Activated T-cell treated with anti-CD3 and anti-CD28 coated beads, Interleukin-2, amount 50 U/mL, for 72 hours (primary cell): ENCODE data around the gene CDC42SE1. TPM values are rescaled to one million over a fixed set of nuclear protein-coding genes. Genes with fewer than 3 reads are reported as not detected.

Experiments
- ATAC-seq, 2 donors: fragments of 150-1000 bp; cut with Tn5 transposase; replicated peaks in 1 of 2; 2 replicates each; pipeline ENCODE4 v1.10.0; 2021; ENCODE audit warnings: moderate library complexity in 2 of 2, mild to moderate bottlenecking in 1 of 2
- DNase-seq, 2 donors: peaks; one replicate each; pipeline ENCODE4 v3.0.0; 2021 to 2022; ENCODE audit warnings: mixed read lengths in 1 of 2
- H3K27ac Mint-ChIP-seq: one replicate; pipeline ENCODE4 v1.8.0; 2022; ENCODE audit warnings: mild to moderate bottlenecking, moderate library complexity, mixed read lengths
- H3K27me3 Mint-ChIP-seq: one replicate; pipeline ENCODE4 v1.8.0; 2022; ENCODE audit warnings: low read depth, mixed read lengths
- H3K36me3 Mint-ChIP-seq, 2 donors: one replicate each; pipeline ENCODE4 v1.8.0; 2022; ENCODE audit warnings: mixed read lengths in 2 of 2, mild to moderate bottlenecking in 1 of 2; ENCODE audit not compliant: insufficient read depth in 2 of 2
- H3K4me1 Mint-ChIP-seq: one replicate; pipeline ENCODE4 v1.8.0; 2022; ENCODE audit warnings: low read depth, mixed read lengths
- H3K4me3 Mint-ChIP-seq, 2 donors: one replicate each; pipeline ENCODE4 v1.8.0; 2022; ENCODE audit warnings: mild to moderate bottlenecking in 2 of 2, mixed read lengths in 2 of 2, moderate library complexity in 2 of 2
- H3K9me3 Mint-ChIP-seq, 2 donors: one replicate each; pipeline ENCODE4 v1.8.0; 2022; ENCODE audit warnings: mixed read lengths in 2 of 2
- total RNA-seq, 2 donors: library from RNA; stranded (reverse); gene quantifications; one replicate each; pipeline ENCODE4 v1.2.3, GENCODE V29; 2022

The CDC42SE1 gene
- total RNA-seq, 2 donors from 2014 or later: 210 to 220 TPM

- DNase-seq: no peak
- Mint-ChIP-seq H3K27ac (no peak overlapping the region), H3K27me3 (no peaks in the 10 kb centered on the region), H3K4me3 (no peak overlapping the region), H3K4me1 (peaks cover 50% of the 10 kb centered on the region), H3K9me3 (no peaks in the 10 kb centered on the region), H3K36me3 (peaks cover 6 to 15% of the 10 kb centered on the region in 2 donors)
- ATAC-seq: no peak
Measured at GRCh38 chr1:151062741-151063371, 3.4 kb upstream of the CDC42SE1 start.

- no peaks in the 10 kb centered on the region for H3K9me3 Mint-ChIP-seq
- H3K27me3 Mint-ChIP-seq: no peaks in the 10 kb centered on the region
- H3K4me1 Mint-ChIP-seq: peaks cover 55% of the 10 kb centered on the region
- no peak for ATAC-seq
- peaks cover 12 to 23% of the 10 kb centered on the region in 2 donors for H3K36me3 Mint-ChIP-seq
- no peak for DNase-seq
- no peak overlapping the region for H3K27ac Mint-ChIP-seq
- peak overlapping the region in 1 of 2 donors; percentile 3 for H3K4me3 Mint-ChIP-seq
Measured at GRCh38 chr1:151061704-151062103, 2.3 kb upstream of the CDC42SE1 start.

- peaks cover 63% of the 10 kb centered on the region for H3K4me1 Mint-ChIP-seq
- ATAC-seq (no peak), DNase-seq (no peak)
- H3K9me3 Mint-ChIP-seq: no peaks in the 10 kb centered on the region
- peak overlapping the region; percentile 95 for H3K27ac Mint-ChIP-seq
- H3K4me3 Mint-ChIP-seq: peak overlapping the region; percentile 87 to 99
- H3K36me3 Mint-ChIP-seq: peaks cover 12 to 30% of the 10 kb centered on the region in 2 donors
- no peaks in the 10 kb centered on the region for H3K27me3 Mint-ChIP-seq
Measured at GRCh38 chr1:151060657-151061421, 1.4 kb upstream of the CDC42SE1 start.

- Mint-ChIP-seq H3K27me3 (no peaks in the 10 kb centered on the region), H3K36me3 (peaks cover 13 to 32% of the 10 kb centered on the region in 2 donors), H3K27ac (peak within 1 kb of the TSS; percentile 95), H3K4me1 (peaks cover 70% of the 10 kb centered on the region), H3K9me3 (no peaks in the 10 kb centered on the region), H3K4me3 (peak within 1 kb of the TSS; percentile 87 to 99)
- no peak for ATAC-seq
- peak in 1 of 2 donors; percentile 23 for DNase-seq
Measured at GRCh38 chr1:151060007-151060656, 710 bp upstream of the CDC42SE1 start, which contains the start of gene MLLT11. MLLT11 (plus strand) TSS chr1:151060397; CDS start chr1:151067225, 6,828 bp downstream.

- ATAC-seq: peak in 1 of 2 donors; percentile 0
- Mint-ChIP-seq H3K27ac (peak overlapping the region; percentile 90), H3K4me3 (peak overlapping the region; percentile 87 to 99), H3K4me1 (peaks cover 72% of the 10 kb centered on the region), H3K27me3 (no peaks in the 10 kb centered on the region), H3K36me3 (peaks cover 19 to 44% of the 10 kb centered on the region in 2 donors), H3K9me3 (peaks cover 0 to 2% of the 10 kb centered on the region in 2 donors)
- DNase-seq: peak in 1 of 2 donors; percentile 28
Measured at GRCh38 chr1:151058692-151059091, 730 bp downstream of the CDC42SE1 start.

- peak overlapping the region; percentile 87 to 99 for H3K4me3 Mint-ChIP-seq
- ATAC-seq (no peak), DNase-seq (no peak)
- peaks cover 22 to 53% of the 10 kb centered on the region in 2 donors for H3K36me3 Mint-ChIP-seq
- H3K27ac Mint-ChIP-seq: peak overlapping the region; percentile 90
- H3K27me3 Mint-ChIP-seq: no peaks in the 10 kb centered on the region
- H3K4me1 Mint-ChIP-seq: peaks cover 52% of the 10 kb centered on the region
- H3K9me3 Mint-ChIP-seq: peaks cover 0 to 2% of the 10 kb centered on the region in 2 donors
Measured at GRCh38 chr1:151056149-151056548, 3.3 kb downstream of the CDC42SE1 start.

- no peaks in the 10 kb centered on the region for H3K27me3 Mint-ChIP-seq
- ATAC-seq (no peak), DNase-seq (no peak)
- peaks cover 22 to 53% of the 10 kb centered on the region in 2 donors for H3K36me3 Mint-ChIP-seq
- peak overlapping the region; percentile 87 to 99 for H3K4me3 Mint-ChIP-seq
- peaks cover 46% of the 10 kb centered on the region for H3K4me1 Mint-ChIP-seq
- peaks cover 0 to 2% of the 10 kb centered on the region in 2 donors for H3K9me3 Mint-ChIP-seq
- peak overlapping the region; percentile 90 for H3K27ac Mint-ChIP-seq
Measured at GRCh38 chr1:151055581-151055980, 3.8 kb downstream of the CDC42SE1 start.

GRCh38 chr1:151054971-151055547, 4.4 kb downstream of the CDC42SE1 start:
- H3K4me3 Mint-ChIP-seq: peak overlapping the region; percentile 87 to 99
- no peak for ATAC-seq
- peaks cover 0 to 2% of the 10 kb centered on the region in 2 donors for H3K9me3 Mint-ChIP-seq
- H3K27ac Mint-ChIP-seq: peak overlapping the region; percentile 90
- no peak for DNase-seq
- H3K36me3 Mint-ChIP-seq: peaks cover 22 to 53% of the 10 kb centered on the region in 2 donors
- peaks cover 41% of the 10 kb centered on the region for H3K4me1 Mint-ChIP-seq
- no peaks in the 10 kb centered on the region for H3K27me3 Mint-ChIP-seq

- Mint-ChIP-seq H3K4me3 (no peak overlapping the region), H3K27ac (peak overlapping the region; percentile 68), H3K9me3 (peaks cover 0 to 2% of the 10 kb centered on the region in 2 donors), H3K36me3 (peaks cover 9 to 29% of the 10 kb centered on the region in 2 donors), H3K4me1 (peaks cover 42% of the 10 kb centered on the region), H3K27me3 (no peaks in the 10 kb centered on the region)
- DNase-seq: no peak
- no peak for ATAC-seq
Measured at GRCh38 chr1:151051356-151052009, 7.9 kb downstream of the CDC42SE1 start.

GRCh38 chr1:151050051-151050688, 9.3 kb downstream of the CDC42SE1 start:
- H3K4me3 Mint-ChIP-seq: peak overlapping the region in 1 of 2 donors; percentile 46
- H3K36me3 Mint-ChIP-seq: peaks cover 9 to 21% of the 10 kb centered on the region in 2 donors
- DNase-seq (no peak), ATAC-seq (no peak)
- H3K27ac Mint-ChIP-seq: peak overlapping the region; percentile 14
- H3K27me3 Mint-ChIP-seq: no peaks in the 10 kb centered on the region
- H3K4me1 Mint-ChIP-seq: peaks cover 31% of the 10 kb centered on the region
- H3K9me3 Mint-ChIP-seq: peaks cover 0 to 2% of the 10 kb centered on the region in 2 donors

GRCh38 chr1:151049458-151049857, 10.0 kb downstream of the CDC42SE1 start:
- Mint-ChIP-seq H3K4me3 (peak overlapping the region; percentile 19 to 93), H3K27me3 (no peaks in the 10 kb centered on the region), H3K36me3 (peaks cover 5 to 16% of the 10 kb centered on the region in 2 donors), H3K4me1 (peaks cover 25% of the 10 kb centered on the region), H3K9me3 (peaks cover 0 to 2% of the 10 kb centered on the region in 2 donors), H3K27ac (no peak overlapping the region)
- no peak for DNase-seq
- no peak for ATAC-seq

GRCh38 chr1:151048645-151049032, 10.8 kb downstream of the CDC42SE1 start:
- Mint-ChIP-seq H3K27ac (peak overlapping the region; percentile 85), H3K4me3 (peak overlapping the region; percentile 93 to 98), H3K27me3 (no peaks in the 10 kb centered on the region), H3K9me3 (no peaks in the 10 kb centered on the region), H3K36me3 (peaks cover 3 to 9% of the 10 kb centered on the region in 2 donors), H3K4me1 (peaks cover 25% of the 10 kb centered on the region)
- ATAC-seq: no peak
- DNase-seq: no peak
